Thymus (tissue), 11 donors: ENCODE measurements around the gene RHOT1. TPM values are rescaled to one million over a fixed set of nuclear protein-coding genes. Genes with fewer than 3 reads are reported as not detected.
"Not testable (repeated sequence)": the region's sequence is repeated elsewhere in the genome, so short reads cannot be mapped to it uniquely, and the experiment has no call there.

Experiments
- DNase-seq, 9 donors: peaks; one replicate each; pipeline ENCODE4 v3.0.0-alpha.2; 2013; ENCODE audit warnings: low spot score in 9 of 9, low read depth in 6 of 9, missing footprints in 1 of 9
- H3K27ac ChIP-seq, 2 donors: one replicate each; pipeline ENCODE4 v1.5.1; 2013; ENCODE audit warnings: control low read depth in 1 of 2, low read depth in 1 of 2, low read length in 1 of 2, mild to moderate bottlenecking in 1 of 2, moderate library complexity in 1 of 2
- H3K27me3 ChIP-seq, 2 donors: one replicate each; pipeline ENCODE4 v1.5.1; 2013; ENCODE audit warnings: low read length in 1 of 2; ENCODE audit not compliant: control insufficient read depth in 2 of 2, insufficient read depth in 1 of 2
- H3K36me3 ChIP-seq, 2 donors: one replicate each; pipeline ENCODE4 v1.5.1; 2013; ENCODE audit warnings: low read length in 1 of 2, mild to moderate bottlenecking in 1 of 2, moderate library complexity in 1 of 2; ENCODE audit not compliant: control insufficient read depth in 2 of 2, insufficient read depth in 2 of 2
- H3K4me1 ChIP-seq, 2 donors: one replicate each; pipeline ENCODE4 v1.5.1; 2013; ENCODE audit warnings: low read length in 2 of 2; ENCODE audit not compliant: control insufficient read depth in 2 of 2, insufficient read depth in 2 of 2
- H3K4me3 ChIP-seq, 2 donors: one replicate each; pipeline ENCODE4 v1.5.1; 2013; ENCODE audit warnings: low read length in 2 of 2, control low read depth in 1 of 2, mild to moderate bottlenecking in 1 of 2
- H3K9me3 ChIP-seq, 2 donors: one replicate each; pipeline ENCODE4 v1.5.1; 2013; ENCODE audit warnings: low read length in 1 of 2, mild to moderate bottlenecking in 1 of 2; ENCODE audit not compliant: control insufficient read depth in 2 of 2, insufficient read depth in 1 of 2
- WGBS: extraction: QIAGEN DNeasy Blood & Tissue Kit; methylation state at CpG from one replicate; pipeline ENCODE4 v1.1.7; 2013; 5-methylcytosine and 5-hydroxymethylcytosine counted together
- polyA plus RNA-seq: library from polyadenylated mRNA; stranded (reverse); fragments of 200-250 nt; gene quantifications from one replicate; pipeline ENCODE4 v1.2.3, GENCODE V29; 2013
- total RNA-seq: library from RNA; stranded (reverse); fragments of 120-200 nt; gene quantifications from one replicate; pipeline ENCODE4 v1.2.4, GENCODE V29; 2013
- donor health status: healthy.

RHOT1 gene
- total and polyA plus RNA-seq, 2 donors, result 43.9 to 51.6 TPM

- peak overlapping the region; percentile 64 to 91 for H3K4me3 ChIP-seq
- peaks cover 6 to 11% of the 10 kb centered on the region in 2 donors for H3K4me1 ChIP-seq
- no peaks in the 10 kb centered on the region for H3K27me3 ChIP-seq
- H3K36me3 ChIP-seq, result peaks cover 3 to 4% of the 10 kb centered on the region in 2 donors
- H3K27ac ChIP-seq, result no peak overlapping the region
- peak in 1 of 9 donors; percentile 13 for DNase-seq
- no peaks in the 10 kb centered on the region for H3K9me3 ChIP-seq
- WGBS, result 61% methylated on average over 6 of the region's 6 CpGs
Observed at GRCh38 chr17:32143527-32143870, 1.2 kb downstream of the RHOT1 start.

- not testable (repeated sequence) for H3K4me1 ChIP-seq, H3K4me3 ChIP-seq, H3K9me3 ChIP-seq, H3K27me3 ChIP-seq, H3K36me3 ChIP-seq, DNase-seq, H3K27ac ChIP-seq
- WGBS, result 100% methylated on average over 2 of the region's 2 CpGs
Observed at GRCh38 chr17:32144442-32144841, 2.1 kb downstream of the RHOT1 start.

- peaks cover 4 to 9% of the 10 kb centered on the region in 2 donors for H3K36me3 ChIP-seq
- no peaks in the 10 kb centered on the region for H3K27me3 ChIP-seq
- no peak overlapping the region for H3K4me3 ChIP-seq
- 93% methylated on average over 5 of the region's 5 CpGs for WGBS
- no peak for DNase-seq
- H3K4me1 ChIP-seq, result peaks cover 3% of the 10 kb centered on the region in 2 donors
- no peaks in the 10 kb centered on the region for H3K9me3 ChIP-seq
- no peak overlapping the region for H3K27ac ChIP-seq
Observed at GRCh38 chr17:32148351-32148750, 6.0 kb downstream of the RHOT1 start.

GRCh38 chr17:32150358-32150757, 8.1 kb downstream of the RHOT1 start:
- H3K9me3 ChIP-seq, result no peaks in the 10 kb centered on the region
- H3K36me3 ChIP-seq, result peaks cover 4 to 14% of the 10 kb centered on the region in 2 donors
- no peak overlapping the region for H3K27ac ChIP-seq

GRCh38 chr17:32152130-32152529, 9.8 kb downstream of the RHOT1 start:
- no peak for DNase-seq
- Histone ChIP-seq H3K4me3 (no peak overlapping the region), H3K27me3 (no peaks in the 10 kb centered on the region), H3K36me3 (peaks cover 9 to 11% of the 10 kb centered on the region in 2 donors), H3K4me1 (no peaks in the 10 kb centered on the region), H3K27ac (no peak overlapping the region), H3K9me3 (no peaks in the 10 kb centered on the region)
- 98% methylated on average over 3 of the region's 3 CpGs for WGBS

More at GRCh38 chr17:32150358-32150757, 8.1 kb downstream of the RHOT1 start:
- no peak overlapping the region for H3K4me3 ChIP-seq
- no peaks in the 10 kb centered on the region for H3K4me1 ChIP-seq
- DNase-seq, result no peak
- no peaks in the 10 kb centered on the region for H3K27me3 ChIP-seq

GRCh38 chr17:32155896-32156295, 13.6 kb downstream of the RHOT1 start:
- 99% methylated on average over 3 of the region's 3 CpGs for WGBS
- no peaks in the 10 kb centered on the region for H3K9me3 ChIP-seq
- H3K27ac ChIP-seq, result no peak overlapping the region
- no peak for DNase-seq
- no peaks in the 10 kb centered on the region for H3K4me1 ChIP-seq
- no peaks in the 10 kb centered on the region for H3K27me3 ChIP-seq
- no peak overlapping the region for H3K4me3 ChIP-seq
- peaks cover 17 to 25% of the 10 kb centered on the region in 2 donors for H3K36me3 ChIP-seq

GRCh38 chr17:32156656-32157055, 14.4 kb downstream of the RHOT1 start:
- H3K27me3 ChIP-seq, result no peaks in the 10 kb centered on the region
- DNase-seq, result no peak
- peaks cover 21 to 27% of the 10 kb centered on the region in 2 donors for H3K36me3 ChIP-seq
- no peaks in the 10 kb centered on the region for H3K9me3 ChIP-seq
- no peak overlapping the region for H3K27ac ChIP-seq
- H3K4me1 ChIP-seq, result no peaks in the 10 kb centered on the region
- no peak overlapping the region for H3K4me3 ChIP-seq
- 100% methylated on average over 1 of the region's 1 CpG for WGBS

- Histone ChIP-seq H3K4me1 (no peaks in the 10 kb centered on the region), H3K27me3 (no peaks in the 10 kb centered on the region), H3K4me3 (no peak overlapping the region), H3K9me3 (no peaks in the 10 kb centered on the region), H3K36me3 (peaks cover 25 to 30% of the 10 kb centered on the region in 2 donors), H3K27ac (no peak overlapping the region)
- 97% methylated on average over 4 of the region's 4 CpGs for WGBS
- no peak for DNase-seq
Observed at GRCh38 chr17:32157225-32157624, 14.9 kb downstream of the RHOT1 start.

- no peak for DNase-seq
- peaks cover 20 to 25% of the 10 kb centered on the region in 2 donors for H3K36me3 ChIP-seq
- H3K4me1 ChIP-seq, result no peaks in the 10 kb centered on the region
- H3K27me3 ChIP-seq, result no peaks in the 10 kb centered on the region
- no peak overlapping the region for H3K4me3 ChIP-seq
- no peak overlapping the region for H3K27ac ChIP-seq
- H3K9me3 ChIP-seq, result no peaks in the 10 kb centered on the region
- WGBS, result 95% methylated on average over 20 of the region's 20 CpGs
Observed at GRCh38 chr17:32158870-32159585, 16.7 kb downstream of the RHOT1 start.
